Ishikawa (cell line): ENCODE measurements around the gene TRPV3.

Source experiments
- CEBPB ChIP-seq: IDR thresholded peaks from 2 replicates; pipeline ENCODE4 v1.6.1; 2012
- CREB1 ChIP-seq: IDR thresholded peaks from 2 replicates; pipeline ENCODE4 v1.6.1; 2012; ENCODE audit warnings: low read depth
- EGR1 ChIP-seq: IDR thresholded peaks from 2 replicates; pipeline ENCODE4 v1.6.1; 2012
- EP300 ChIP-seq: IDR thresholded peaks from 2 replicates; pipeline ENCODE4 v1.6.1; 2012; ENCODE audit warnings: borderline replicate concordance
- FOXM1 ChIP-seq: IDR thresholded peaks from 2 replicates; pipeline ENCODE4 v1.6.1; 2012; ENCODE audit warnings: low read depth, borderline replicate concordance
- NFIC ChIP-seq: IDR thresholded peaks from 2 replicates; pipeline ENCODE4 v1.6.1; 2012
- RAD21 ChIP-seq: IDR thresholded peaks from 2 replicates; pipeline ENCODE4 v1.6.1; 2012; ENCODE audit warnings: low read depth
- TAF1 ChIP-seq: IDR thresholded peaks from 2 replicates; pipeline ENCODE4 v1.6.1; 2012; ENCODE audit warnings: low read depth, mild to moderate bottlenecking
- TCF12 ChIP-seq: IDR thresholded peaks from 2 replicates; pipeline ENCODE4 v1.6.1; 2012; ENCODE audit warnings: low read depth
- TEAD4 ChIP-seq: IDR thresholded peaks from 2 replicates; pipeline ENCODE4 v1.6.1; 2012
- YY1 ChIP-seq: IDR thresholded peaks from 2 replicates; pipeline ENCODE4 v1.6.1; 2012; ENCODE audit warnings: low read depth
- ZBTB7A ChIP-seq: IDR thresholded peaks from 2 replicates; pipeline ENCODE4 v1.6.1; 2012; ENCODE audit warnings: low read depth
- TF ChIP-seq, protein P1 (sequence below): IDR thresholded peaks from 2 replicates; pipeline ENCODE4 v1.6.1; 2012
- TF ChIP-seq, protein P2 (sequence below): IDR thresholded peaks from 2 replicates; pipeline ENCODE4 v1.6.1; 2012
- TF ChIP-seq, protein P3 (sequence below): IDR thresholded peaks from 2 replicates; pipeline ENCODE4 v1.6.1; 2012; ENCODE audit warnings: low read depth, mild to moderate bottlenecking

Gene TRPV3

DNA sequence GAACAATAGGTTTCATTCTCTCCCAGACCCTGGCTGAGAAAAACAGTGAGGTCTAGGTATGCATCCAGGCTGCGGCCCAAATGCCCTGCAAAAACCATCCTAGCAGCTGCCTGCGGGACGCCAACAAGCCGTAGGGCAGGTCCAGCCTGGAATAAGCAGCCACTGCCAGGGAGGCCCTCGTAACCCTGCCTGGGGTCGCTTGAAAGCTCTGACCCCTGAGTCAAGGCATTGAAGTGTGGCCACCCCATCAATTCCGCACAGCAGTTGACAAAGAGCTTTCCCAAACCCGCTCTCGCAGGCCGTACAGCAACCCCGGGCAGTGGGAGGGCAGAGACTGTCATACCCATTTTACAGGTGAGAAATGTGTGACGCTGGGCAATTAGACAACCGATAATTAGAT is 40.5 kb upstream of the TRPV3 start:
- TF ChIP-seq RAD21, result no peak
- no peak for TF ChIP-seq TAF1
- TF ChIP-seq CREB1, result no peak
- TF ChIP-seq NFIC, result no peak

DNA sequence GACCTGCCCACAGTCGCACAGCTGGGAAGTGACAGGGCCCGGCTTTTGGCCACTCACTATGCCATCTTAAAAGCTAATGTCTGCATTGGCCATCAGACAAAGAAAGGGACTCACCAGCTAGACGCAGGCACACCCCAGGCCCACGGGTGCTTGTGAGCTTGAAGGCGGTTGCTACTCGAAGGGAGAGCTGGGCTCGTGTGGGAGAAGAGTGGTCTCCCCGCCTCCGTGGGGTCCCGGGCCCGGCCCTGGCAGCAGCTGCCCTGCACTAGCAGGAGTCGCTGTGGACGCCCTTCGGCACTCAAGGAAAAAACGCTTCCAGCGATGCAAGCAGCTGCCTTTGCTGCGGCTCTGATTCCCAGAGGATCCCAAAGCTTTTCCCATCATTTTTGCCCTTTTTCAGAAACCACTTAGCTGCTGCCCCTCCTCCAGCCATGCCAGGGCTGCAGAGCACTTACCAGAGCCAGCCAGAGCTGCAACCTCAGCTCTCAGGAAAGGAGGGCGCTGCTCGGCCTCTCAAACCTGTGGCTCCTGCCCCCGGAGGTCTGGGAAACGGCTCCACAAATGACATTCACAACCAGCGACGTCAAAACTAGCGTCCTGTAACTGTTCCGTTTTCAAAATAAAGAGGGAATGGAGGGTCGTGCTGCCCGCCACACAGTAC is 39.3 kb upstream of the TRPV3 start:
- TF ChIP-seq ZBTB7A (no peak), NFIC (no peak), TEAD4 (no peak), CEBPB (no peak), EGR1 (no peak), YY1 (no peak), FOXM1 (no peak), RAD21 (no peak), EP300 (no peak), TAF1 (no peak), TCF12 (no peak)
- TF ChIP-seq, protein P1, sequence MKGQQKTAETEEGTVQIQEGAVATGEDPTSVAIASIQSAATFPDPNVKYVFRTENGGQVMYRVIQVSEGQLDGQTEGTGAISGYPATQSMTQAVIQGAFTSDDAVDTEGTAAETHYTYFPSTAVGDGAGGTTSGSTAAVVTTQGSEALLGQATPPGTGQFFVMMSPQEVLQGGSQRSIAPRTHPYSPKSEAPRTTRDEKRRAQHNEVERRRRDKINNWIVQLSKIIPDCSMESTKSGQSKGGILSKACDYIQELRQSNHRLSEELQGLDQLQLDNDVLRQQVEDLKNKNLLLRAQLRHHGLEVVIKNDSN, result no peak
- TF ChIP-seq, protein P2, sequence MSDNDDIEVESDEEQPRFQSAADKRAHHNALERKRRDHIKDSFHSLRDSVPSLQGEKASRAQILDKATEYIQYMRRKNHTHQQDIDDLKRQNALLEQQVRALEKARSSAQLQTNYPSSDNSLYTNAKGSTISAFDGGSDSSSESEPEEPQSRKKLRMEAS, result no peak
- TF ChIP-seq, protein P3, sequence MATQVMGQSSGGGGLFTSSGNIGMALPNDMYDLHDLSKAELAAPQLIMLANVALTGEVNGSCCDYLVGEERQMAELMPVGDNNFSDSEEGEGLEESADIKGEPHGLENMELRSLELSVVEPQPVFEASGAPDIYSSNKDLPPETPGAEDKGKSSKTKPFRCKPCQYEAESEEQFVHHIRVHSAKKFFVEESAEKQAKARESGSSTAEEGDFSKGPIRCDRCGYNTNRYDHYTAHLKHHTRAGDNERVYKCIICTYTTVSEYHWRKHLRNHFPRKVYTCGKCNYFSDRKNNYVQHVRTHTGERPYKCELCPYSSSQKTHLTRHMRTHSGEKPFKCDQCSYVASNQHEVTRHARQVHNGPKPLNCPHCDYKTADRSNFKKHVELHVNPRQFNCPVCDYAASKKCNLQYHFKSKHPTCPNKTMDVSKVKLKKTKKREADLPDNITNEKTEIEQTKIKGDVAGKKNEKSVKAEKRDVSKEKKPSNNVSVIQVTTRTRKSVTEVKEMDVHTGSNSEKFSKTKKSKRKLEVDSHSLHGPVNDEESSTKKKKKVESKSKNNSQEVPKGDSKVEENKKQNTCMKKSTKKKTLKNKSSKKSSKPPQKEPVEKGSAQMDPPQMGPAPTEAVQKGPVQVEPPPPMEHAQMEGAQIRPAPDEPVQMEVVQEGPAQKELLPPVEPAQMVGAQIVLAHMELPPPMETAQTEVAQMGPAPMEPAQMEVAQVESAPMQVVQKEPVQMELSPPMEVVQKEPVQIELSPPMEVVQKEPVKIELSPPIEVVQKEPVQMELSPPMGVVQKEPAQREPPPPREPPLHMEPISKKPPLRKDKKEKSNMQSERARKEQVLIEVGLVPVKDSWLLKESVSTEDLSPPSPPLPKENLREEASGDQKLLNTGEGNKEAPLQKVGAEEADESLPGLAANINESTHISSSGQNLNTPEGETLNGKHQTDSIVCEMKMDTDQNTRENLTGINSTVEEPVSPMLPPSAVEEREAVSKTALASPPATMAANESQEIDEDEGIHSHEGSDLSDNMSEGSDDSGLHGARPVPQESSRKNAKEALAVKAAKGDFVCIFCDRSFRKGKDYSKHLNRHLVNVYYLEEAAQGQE, result no peak

DNA sequence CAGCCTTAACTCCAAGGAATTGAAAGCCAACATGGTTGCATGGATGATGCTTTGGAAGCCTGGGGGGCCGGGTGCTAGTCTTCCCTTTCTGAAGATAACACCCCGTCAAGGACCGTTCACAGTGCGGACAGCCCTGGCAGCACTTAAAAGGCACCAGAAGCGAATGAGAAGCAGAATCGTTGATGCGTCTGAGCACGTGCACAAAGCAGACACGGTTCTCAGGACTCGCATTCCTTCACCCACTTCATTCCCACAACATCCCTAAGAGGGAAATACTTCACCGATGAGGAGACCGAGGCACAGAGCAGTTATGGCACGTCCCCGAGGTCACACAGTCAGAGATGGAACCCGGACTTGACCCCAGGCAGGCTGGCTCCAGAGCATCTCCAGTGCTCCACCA is 37.4 kb upstream of the TRPV3 start:
- TF ChIP-seq NFIC (no peak), RAD21 (no peak), EP300 (no peak)
- TF ChIP-seq, protein P1, result no peak
- TF ChIP-seq, protein P3, result no peak

DNA sequence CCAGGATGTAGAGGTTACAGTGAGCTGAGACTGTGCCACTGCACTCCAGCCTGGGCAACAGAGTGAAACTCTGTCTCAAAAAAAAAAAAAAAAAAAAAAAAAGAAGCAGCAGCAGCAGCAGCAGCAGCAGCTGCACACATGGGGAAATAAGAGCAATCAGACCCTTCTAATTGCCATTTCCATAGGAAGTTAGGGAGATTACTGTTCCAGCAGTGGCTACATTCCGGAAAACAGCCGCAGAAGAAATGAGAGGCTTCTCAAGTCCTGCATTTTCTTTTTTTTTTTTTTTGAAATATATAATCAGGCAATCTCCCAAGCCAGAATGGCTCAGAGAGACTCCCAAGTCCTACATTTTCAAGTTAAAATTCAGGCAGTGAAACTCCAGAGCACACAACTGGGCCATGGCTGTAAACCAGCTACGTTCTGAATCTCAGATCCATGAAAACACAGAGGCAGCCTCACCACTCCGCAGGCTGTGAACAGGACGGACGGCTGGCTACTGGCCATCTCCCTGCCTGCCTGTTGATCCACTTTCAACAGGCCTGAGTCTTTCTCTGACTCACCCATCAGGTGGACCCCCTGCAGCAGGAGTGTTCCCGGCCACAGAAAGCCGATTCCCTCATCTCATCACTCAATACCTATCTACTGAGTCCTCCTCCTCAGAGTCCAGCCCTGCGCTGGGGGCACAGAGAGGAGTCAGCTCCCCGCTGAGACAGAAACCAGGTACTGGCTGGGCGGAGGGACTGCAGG is 36.6 kb upstream of the TRPV3 start:
- TF ChIP-seq TAF1, result no peak
- TF ChIP-seq, protein P1, result no peak
- TF ChIP-seq EP300, result no peak
- no peak for TF ChIP-seq CREB1
- no peak for TF ChIP-seq TCF12
- TF ChIP-seq, protein P3, result no peak
- TF ChIP-seq, protein P2, result no peak
- TF ChIP-seq NFIC, result no peak
- no peak for TF ChIP-seq FOXM1
- TF ChIP-seq RAD21, result no peak
- no peak for TF ChIP-seq YY1
- TF ChIP-seq EGR1, result no peak
- TF ChIP-seq CEBPB, result no peak
